HG02571 (cell line): Measurements from ENCODE around the gene EDN2.

Source experiments
- ATAC-seq: cut with Tn5 transposase; IDR thresholded peaks from one replicate; pipeline ENCODE4 v1.9.1; 2021; ENCODE audit warnings: mild to moderate bottlenecking, moderate library complexity; ENCODE audit not compliant: unreplicated experiment

The EDN2 gene

GRCh38 chr1:41518471-41518870 is 34.0 kb upstream of the EDN2 start:
- no peak for ATAC-seq

- ATAC-seq, result no peak
These were observed 32.6 kb upstream of the EDN2 start for GRCh38 chr1:41517062-41517438.

- ATAC-seq, result peak; percentile 59
These were observed 31.9 kb upstream of the EDN2 start for GRCh38 chr1:41516168-41517061.

- ATAC-seq, result no peak
These were observed 31.3 kb upstream of the EDN2 start for GRCh38 chr1:41515778-41516167.

GRCh38 chr1:41515131-41515678 is 30.7 kb upstream of the EDN2 start:
- no peak for ATAC-seq

- no peak for ATAC-seq
These were observed 29.9 kb upstream of the EDN2 start for GRCh38 chr1:41514381-41514780.

- ATAC-seq, result no peak
These were observed 28.9 kb upstream of the EDN2 start for GRCh38 chr1:41513383-41513735.

GRCh38 chr1:41512701-41513382 is 28.4 kb upstream of the EDN2 start:
- no peak for ATAC-seq

- no peak for ATAC-seq
These were observed 26.7 kb upstream of the EDN2 start for GRCh38 chr1:41511239-41511540.

- ATAC-seq, result no peak
These were observed 26.2 kb upstream of the EDN2 start for GRCh38 chr1:41510531-41511238.

- ATAC-seq, result no peak
These were observed 24.8 kb upstream of the EDN2 start for GRCh38 chr1:41509270-41509671.

- ATAC-seq, result no peak
These were observed 23.8 kb upstream of the EDN2 start for GRCh38 chr1:41508290-41508689.

GRCh38 chr1:41507836-41508235 is 23.4 kb upstream of the EDN2 start:
- ATAC-seq, result no peak

GRCh38 chr1:41507110-41507720 is 22.7 kb upstream of the EDN2 start:
- no peak for ATAC-seq

GRCh38 chr1:41504114-41505035 is 19.9 kb upstream of the EDN2 start:
- ATAC-seq, result no peak

GRCh38 chr1:41503538-41504113 is 19.1 kb upstream of the EDN2 start:
- ATAC-seq, result no peak

- no peak for ATAC-seq
These were observed 18.4 kb upstream of the EDN2 start for GRCh38 chr1:41502912-41503311.

GRCh38 chr1:41501581-41501980 is 17.1 kb upstream of the EDN2 start:
- ATAC-seq, result no peak

- no peak for ATAC-seq
These were observed 16.5 kb upstream of the EDN2 start for GRCh38 chr1:41500781-41501518.
